Heart left ventricle (tissue), 16 donors: ENCODE measurements around the gene BRD1. TPM values are rescaled to one million over a fixed set of nuclear protein-coding genes. Genes with fewer than 3 reads are reported as not detected.

Experiments used
- ATAC-seq, 4 donors: fragments of 200-7000 bp; cut with Tn5 transposase; one replicate each; pipeline ENCODE4 v1.9.1; 2020 to 2022; ENCODE audit warnings: moderate library complexity in 4 of 4, mild to moderate bottlenecking in 3 of 4, moderate number of reproducible peaks in 1 of 4
- DNase-seq, 5 donors: peaks; one replicate each; pipeline ENCODE4 v3.0.0-alpha.2; 2020
- H3K27ac ChIP-seq, 12 donors: fragments of 200-600 bp; sonication (generic) in 4 of 12; one replicate each; pipeline versions ENCODE4 v1.5.0 to v1.8.0; 2016 to 2022; ENCODE audit warnings: mild to moderate bottlenecking in 2 of 12
- H3K27me3 ChIP-seq, 9 donors: fragments of 200-600 bp; sonication (generic) in 2 of 9; one replicate each; pipeline versions ENCODE4 v1.5.1 to v1.8.0; 2016 to 2022; ENCODE audit warnings: mild to moderate bottlenecking in 3 of 9
- H3K36me3 ChIP-seq, 9 donors: fragments of 200-600 bp; sonication (generic) in 2 of 9; one replicate each; pipeline versions ENCODE4 v1.5.0 to v1.8.0; 2018 to 2022; ENCODE audit warnings: mild to moderate bottlenecking in 2 of 9
- H3K4me1 ChIP-seq, 12 donors: fragments of 200-600 bp; sonication (generic) in 4 of 12; one replicate each; pipeline versions ENCODE4 v1.5.0 to v1.8.0; 2016 to 2022; ENCODE audit warnings: mild to moderate bottlenecking in 3 of 12
- H3K4me3 ChIP-seq, 12 donors: fragments of 200-600 bp; sonication (generic) in 4 of 12; one replicate each; pipeline versions ENCODE4 v1.5.0 to v1.8.0; 2017 to 2022; ENCODE audit warnings: mild to moderate bottlenecking in 9 of 12, moderate library complexity in 4 of 12
- H3K9me3 ChIP-seq, 12 donors: fragments of 200-600 bp; sonication (generic) in 4 of 12; one replicate each; pipeline versions ENCODE4 v1.5.0 to v1.8.0; 2016 to 2022; ENCODE audit warnings: mild to moderate bottlenecking in 1 of 12
- POLR2A ChIP-seq, 2 donors: fragments of 450-650 bp; IDR thresholded peaks; one replicate each; pipeline ENCODE4 v1.6.1; 2017; ENCODE audit warnings: antibody characterized with exemption in 2 of 2, mild to moderate bottlenecking in 2 of 2, moderate library complexity in 2 of 2
- WGBS, 4 donors: extraction: QIAGEN DNeasy Blood & Tissue Kit in 2 of 4; methylation state at CpG; one replicate each; pipeline versions ENCODE4 v1.1.5 to v1.1.7; 2013 to 2018; 5-methylcytosine and 5-hydroxymethylcytosine counted together
- intact Hi-C, 10 donors: fragments of 100-400 bp; cut with DNase I; formaldehyde crosslinking; loops; one replicate each; pipeline versions ENCODE4 v1.11.1 to v1.14.2; 2022
- polyA plus RNA-seq, 2 donors: library from polyadenylated mRNA; stranded (reverse); fragments of 200-250 nt; gene quantifications; one replicate each; pipeline ENCODE4 v1.2.3, GENCODE V29; 2013
- total RNA-seq, 9 donors: library from RNA; depleted of rRNA in 2 of 9; stranded (reverse); fragments of >200 nt in 2 of 9; fragmentation: NEBNext Ultra II Directional in 3 of 9; extraction: Animal tissue kit (Norgen Biotek cat#: 25700) in 3 of 9; gene quantifications; one replicate each; pipeline versions ENCODE4 v1.1.0 to v1.2.4, GENCODE V29; 2016 to 2023
- TF ChIP-seq, protein P1 (sequence below), 12 donors: fragments of 200-600 bp; sonication (generic) in 4 of 12; IDR thresholded peaks; one replicate each; pipeline versions ENCODE4 v1.5.0 to v1.8.0; 2018 to 2022; ENCODE audit warnings: antibody characterized with exemption in 12 of 12, mild to moderate bottlenecking in 5 of 12
- donor health status: ischemic (EF 13 %, LVEDD 7.1; RV severe dilation, severe dysfunction).
- donor health status: healthy with polysubstance abuse.
- donor health status: DM: no; HTN: yes; CAD: no.
- donor health status: DM: no; HTN: no; CAD: no.
- donor health status: ischemic (EF 25% LVEDD 6.9; RV normal size, moderate dysfunction).
- donor health status: ischemic (EF 25% LVEDD 5.7; RV mildly dilated, moderate dysfunction).
- donor health status: healthy.
- donor health status: DM: yes; HTN: yes; CAD: no.
- donor health status: ischemic (EF 35%, LVEDD 5.7; RV mildly dilated, moderate dysfunction).
- donor health status: nonischemic (EF 11% LVEDD 7.7; RV severe dilation, severe dysfunction).
- donor health status: DM: yes; HTN: yes; CAD: no.
- donor health status: PGD.
- donor health status: ischemic (EF 29% LVEDD 5.4; RV normal size, mild dysfunction).
- donor health status: nonischemic (EF 23%, LVEDD 6.1; RV moderate dilation, normal function).

The BRD1 gene
- total and polyA plus RNA-seq, 11 donors, result 12.0 to 27.0 (median 17.2) TPM

DNA sequence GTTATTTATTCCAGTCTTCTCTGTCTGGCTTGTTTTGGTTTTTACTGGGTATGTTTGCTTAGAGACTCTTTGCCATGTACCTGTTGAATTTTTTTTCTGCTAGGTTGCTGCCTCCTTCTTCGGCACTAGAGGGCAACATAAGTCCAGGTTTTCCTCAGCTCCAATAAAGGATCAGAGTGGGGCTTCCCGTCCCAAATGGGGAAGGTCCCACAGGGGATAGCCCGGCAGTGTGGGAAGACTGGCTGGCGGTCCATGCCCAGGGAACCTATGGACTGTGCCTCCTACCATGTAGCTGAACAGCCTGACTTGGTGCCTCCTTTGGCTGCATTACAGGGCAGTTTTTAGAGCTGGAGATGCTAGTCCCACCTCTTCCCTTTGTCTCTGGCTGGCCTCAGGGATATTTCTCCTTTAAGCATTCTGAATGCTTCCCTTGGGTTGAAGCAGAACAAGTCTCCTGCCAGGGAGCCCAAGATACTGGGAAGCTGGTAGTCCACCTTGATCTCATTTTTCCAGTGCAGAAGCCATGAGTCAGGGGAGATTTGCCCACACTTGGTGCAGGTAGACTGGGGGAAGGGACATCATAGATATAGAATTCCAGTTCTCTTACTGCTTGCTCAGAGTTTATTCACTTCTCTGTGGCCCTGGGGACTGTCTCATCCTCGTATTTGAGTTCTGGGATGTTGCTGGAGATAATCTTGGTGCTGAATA, 60.2 kb downstream of the BRD1 start:
- ATAC-seq (no peak), DNase-seq (peak in 2 of 5 donors; percentile 8 to 38)
- H3K4me3 ChIP-seq, result no peak overlapping the region
- H3K27me3 ChIP-seq, result no peaks in the 10 kb centered on the region
- H3K27ac ChIP-seq, result no peak overlapping the region
- H3K4me1 ChIP-seq, result peaks cover 0 to 9% (median 0%) of the 10 kb centered on the region in 12 donors
- TF ChIP-seq, protein P1, sequence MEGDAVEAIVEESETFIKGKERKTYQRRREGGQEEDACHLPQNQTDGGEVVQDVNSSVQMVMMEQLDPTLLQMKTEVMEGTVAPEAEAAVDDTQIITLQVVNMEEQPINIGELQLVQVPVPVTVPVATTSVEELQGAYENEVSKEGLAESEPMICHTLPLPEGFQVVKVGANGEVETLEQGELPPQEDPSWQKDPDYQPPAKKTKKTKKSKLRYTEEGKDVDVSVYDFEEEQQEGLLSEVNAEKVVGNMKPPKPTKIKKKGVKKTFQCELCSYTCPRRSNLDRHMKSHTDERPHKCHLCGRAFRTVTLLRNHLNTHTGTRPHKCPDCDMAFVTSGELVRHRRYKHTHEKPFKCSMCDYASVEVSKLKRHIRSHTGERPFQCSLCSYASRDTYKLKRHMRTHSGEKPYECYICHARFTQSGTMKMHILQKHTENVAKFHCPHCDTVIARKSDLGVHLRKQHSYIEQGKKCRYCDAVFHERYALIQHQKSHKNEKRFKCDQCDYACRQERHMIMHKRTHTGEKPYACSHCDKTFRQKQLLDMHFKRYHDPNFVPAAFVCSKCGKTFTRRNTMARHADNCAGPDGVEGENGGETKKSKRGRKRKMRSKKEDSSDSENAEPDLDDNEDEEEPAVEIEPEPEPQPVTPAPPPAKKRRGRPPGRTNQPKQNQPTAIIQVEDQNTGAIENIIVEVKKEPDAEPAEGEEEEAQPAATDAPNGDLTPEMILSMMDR (IDR thresholded peaks at IDR 0.05), result peak; percentile 28 to 64 (median 52)
- no peak for TF ChIP-seq POLR2A (IDR thresholded peaks at IDR 0.05)
- peaks cover 0 to 7% (median 2%) of the 10 kb centered on the region in 9 donors for H3K36me3 ChIP-seq
- H3K9me3 ChIP-seq, result peaks cover 0 to 26% (median 15%) of the 10 kb centered on the region in 12 donors
- intact Hi-C loops, result loop anchor here in 7 of 10 donors (5.0 to 10.0 kb wide), 4 partner anchors 150 to 267 kb away; partner anchors contain the start of genes ALG12 (in 1 of the 7) and CRELD2 (in 1 of the 7)
- 17 to 27% (median 23%) methylated on average over 5 of the region's 5 CpGs for WGBS, 4 donors

DNA sequence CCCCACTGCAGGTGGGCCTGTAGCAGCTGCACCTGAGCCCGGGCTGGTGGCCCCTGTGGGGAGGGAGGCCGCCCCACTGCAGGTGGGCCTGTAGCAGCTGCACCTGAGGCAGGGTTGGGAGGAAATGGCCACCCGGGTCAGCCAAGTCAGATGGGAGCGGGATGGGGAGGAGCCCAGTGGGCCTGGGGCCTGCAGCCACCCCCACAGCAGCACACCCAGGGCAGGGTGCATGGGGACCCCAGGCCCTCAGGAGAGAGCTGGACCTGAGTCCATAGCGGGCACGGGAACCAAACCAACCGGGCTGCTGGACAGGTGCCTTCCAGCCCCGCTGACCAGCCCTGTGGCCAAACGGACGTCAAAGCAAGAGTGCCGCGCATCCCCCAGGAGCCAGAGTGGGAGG, 61.7 kb downstream of the BRD1 start:
- H3K4me1 ChIP-seq, result peaks cover 0 to 9% (median 0%) of the 10 kb centered on the region in 12 donors
- H3K4me3 ChIP-seq, result no peak overlapping the region
- no peak overlapping the region for H3K27ac ChIP-seq
- DNase-seq (peak in 2 of 5 donors; percentile 5 to 15), ATAC-seq (no peak)
- WGBS, 4 donors, result 88 to 97% (median 95%) methylated on average over 10 to 12 of the region's 12 CpGs
- TF ChIP-seq, protein P1 (IDR thresholded peaks at IDR 0.05), result no peak
- TF ChIP-seq POLR2A (IDR thresholded peaks at IDR 0.05), result no peak
- intact Hi-C loops, result loop anchor here in 7 of 10 donors (5.0 to 10.0 kb wide), 4 partner anchors 151 to 269 kb away; partner anchors contain the start of genes ALG12 (in 1 of the 7) and CRELD2 (in 1 of the 7)
- no peaks in the 10 kb centered on the region for H3K27me3 ChIP-seq
- H3K9me3 ChIP-seq, result peaks cover 0 to 26% (median 15%) of the 10 kb centered on the region in 12 donors
- no peaks in the 10 kb centered on the region for H3K36me3 ChIP-seq

DNA sequence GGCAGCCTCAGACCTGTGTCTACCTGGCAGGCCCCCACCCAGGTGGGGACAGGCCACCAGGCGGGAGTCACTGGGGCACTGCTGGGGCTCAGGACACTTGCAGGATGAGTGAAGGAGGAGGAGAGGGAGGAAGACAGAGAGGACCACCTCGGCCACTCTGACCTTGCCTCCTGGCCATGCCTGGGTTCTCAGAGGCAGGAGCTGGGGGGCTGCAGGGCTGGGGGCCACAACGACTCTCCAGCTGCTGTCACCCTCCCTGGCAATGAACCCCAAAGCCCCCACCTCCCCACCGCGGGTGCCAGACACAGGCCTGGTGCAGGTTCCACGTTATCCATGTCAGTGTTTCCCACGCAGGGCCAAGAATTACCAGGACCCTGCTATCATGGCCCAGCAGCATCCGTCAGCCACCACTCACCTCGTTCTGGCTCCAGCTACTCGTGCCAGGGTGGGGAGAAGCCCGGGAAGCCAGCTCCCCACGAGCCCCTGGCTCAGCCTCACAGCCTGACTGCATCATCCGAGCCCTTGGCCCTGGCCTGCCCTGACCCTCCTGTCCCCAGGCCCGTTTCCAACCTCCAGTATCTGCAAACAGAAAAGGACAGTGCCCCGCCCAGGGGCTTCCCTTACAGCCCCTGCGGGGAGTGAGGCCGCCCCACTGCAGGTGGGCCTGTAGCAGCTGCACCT, 62.4 kb downstream of the BRD1 start:
- H3K36me3 ChIP-seq, result no peaks in the 10 kb centered on the region
- H3K9me3 ChIP-seq, result peaks cover 0 to 26% (median 15%) of the 10 kb centered on the region in 12 donors
- intact Hi-C loops, result loop anchor here in 7 of 10 donors (5.0 to 10.0 kb wide), 4 partner anchors 152 to 270 kb away; partner anchors contain the start of genes ALG12 (in 1 of the 7) and CRELD2 (in 1 of the 7)
- no peak overlapping the region for H3K4me3 ChIP-seq
- no peak for TF ChIP-seq POLR2A (IDR thresholded peaks at IDR 0.05)
- TF ChIP-seq, protein P1 (IDR thresholded peaks at IDR 0.05), result no peak
- no peaks in the 10 kb centered on the region for H3K27me3 ChIP-seq
- no peak for ATAC-seq
- 84 to 94% (median 88%) methylated on average over 13 to 17 of the region's 17 CpGs for WGBS, 4 donors
- H3K27ac ChIP-seq, result no peak overlapping the region
- H3K4me1 ChIP-seq, result peaks cover 0 to 11% (median 0%) of the 10 kb centered on the region in 12 donors
- DNase-seq, result peak in 3 of 5 donors; percentile 1 to 37 (median 13)
